Hematopoietic multipotent progenitor cell treated with erythropoietin and hydrocortisone succinate and interleukin-3 and kit ligand, for 6 days (in vitro differentiated cells): Measurements from ENCODE around the gene NLRC5.
A peak's percentile ranks its signal among the peaks of the same experiment; 100 is the strongest.

Experiments
- DNase-seq: peaks from one replicate; pipeline ENCODE4 v3.0.0-alpha.2; 2015

The NLRC5 gene

GRCh38 chr16:56988948-56989945 lies at the start of gene NLRC5:
TSS of gene NLRC5 (plus strand) at chr16:56989557. CDS start at chr16:57020713, 31,156 bp downstream.
- peak; percentile 91 for DNase-seq

GRCh38 chr16:56939801-56940200 lies 49.6 kb upstream of the NLRC5 start:
- DNase-seq: no peak

GRCh38 chr16:56941092-56941491 lies 48.3 kb upstream of the NLRC5 start:
- DNase-seq: no peak

GRCh38 chr16:56941856-56942331 lies 47.5 kb upstream of the NLRC5 start:
- DNase-seq: no peak

GRCh38 chr16:56943761-56944375 lies 45.5 kb upstream of the NLRC5 start:
- no peak for DNase-seq

- no peak for DNase-seq
Observed at GRCh38 chr16:56944954-56945839, 44.2 kb upstream of the NLRC5 start.

- DNase-seq: no peak
Observed at GRCh38 chr16:56945847-56946527, 43.4 kb upstream of the NLRC5 start.

GRCh38 chr16:56946767-56947603 lies 42.4 kb upstream of the NLRC5 start:
- no peak for DNase-seq

GRCh38 chr16:56947604-56947995 lies 41.8 kb upstream of the NLRC5 start:
- DNase-seq: no peak

GRCh38 chr16:56948234-56948633 lies 41.1 kb upstream of the NLRC5 start:
- no peak for DNase-seq

GRCh38 chr16:56950051-56950450 lies 39.3 kb upstream of the NLRC5 start:
- no peak for DNase-seq

- DNase-seq: no peak
Observed at GRCh38 chr16:56950455-56950854, 38.9 kb upstream of the NLRC5 start.

GRCh38 chr16:56950881-56951771 lies 38.2 kb upstream of the NLRC5 start:
- peak; percentile 71 for DNase-seq

GRCh38 chr16:56953006-56953405 lies 36.4 kb upstream of the NLRC5 start:
- no peak for DNase-seq

- DNase-seq: no peak
Observed at GRCh38 chr16:56956076-56956475, 33.3 kb upstream of the NLRC5 start.

GRCh38 chr16:56956756-56957155 lies 32.6 kb upstream of the NLRC5 start:
- DNase-seq: no peak

- DNase-seq: no peak
Observed at GRCh38 chr16:56960681-56961281, 28.6 kb upstream of the NLRC5 start.

- no peak for DNase-seq
Observed at GRCh38 chr16:56961386-56961785, 28.0 kb upstream of the NLRC5 start.

- no peak for DNase-seq
Observed at GRCh38 chr16:56961851-56962281, 27.5 kb upstream of the NLRC5 start, which contains the start of gene CETP. TSS of gene CETP (plus strand) at chr16:56961950. CDS start at chr16:56961980, 30 bp downstream.
